HG03378 (cell line): Measurements from ENCODE around the gene VAMP2.
"Not testable (repeated sequence)": the region's sequence is repeated elsewhere in the genome, so short reads cannot be mapped to it uniquely, and the experiment has no call there.

Experiments
- ATAC-seq: cut with Tn5 transposase; IDR thresholded peaks from one replicate; pipeline ENCODE4 v1.9.1; 2021; ENCODE audit warnings: mild to moderate bottlenecking, moderate library complexity; ENCODE audit not compliant: unreplicated experiment

VAMP2 gene

DNA sequence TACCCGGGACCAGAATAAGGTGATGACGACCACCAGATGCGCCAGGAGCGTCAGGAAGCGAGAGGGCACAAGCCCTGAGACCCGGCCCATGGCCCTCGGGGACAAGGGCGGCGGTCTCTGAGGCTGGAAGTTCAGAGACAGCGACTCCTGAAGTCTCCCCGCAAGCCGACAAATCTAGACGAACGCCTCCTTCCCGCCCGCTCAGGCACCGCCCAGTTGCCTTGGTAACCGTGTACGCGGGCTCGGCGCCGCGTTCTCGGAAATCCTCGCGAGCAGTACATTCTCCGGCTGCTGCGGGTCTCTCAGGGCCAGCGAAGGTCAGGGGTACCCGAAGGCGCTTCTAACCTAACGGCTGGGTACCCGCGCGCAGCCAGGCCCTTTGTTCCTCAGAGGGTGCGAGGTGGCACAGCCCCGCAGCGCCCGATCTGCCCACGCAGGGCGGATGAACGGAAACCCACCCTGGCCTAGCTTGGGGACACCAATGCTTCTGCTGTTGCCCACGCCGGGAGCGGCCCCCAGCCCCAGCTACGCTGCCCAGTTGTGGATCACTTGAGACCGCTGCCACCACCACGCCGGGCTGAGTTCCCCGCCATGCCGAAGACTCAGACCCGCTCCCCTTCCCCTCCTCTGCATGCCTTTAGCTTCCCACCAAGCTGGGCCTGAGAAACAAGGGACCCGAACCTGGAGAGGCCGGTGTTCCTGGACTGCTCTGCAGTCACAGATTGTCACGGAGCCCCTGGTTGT, 13.6 kb upstream of the VAMP2 start, which contains the start of gene TMEM107:
TMEM107 (minus strand) TSS at position 184 of the 744 bp plus-strand sequence; CDS start at position 90, 94 bp downstream.
- ATAC-seq: no peak

DNA sequence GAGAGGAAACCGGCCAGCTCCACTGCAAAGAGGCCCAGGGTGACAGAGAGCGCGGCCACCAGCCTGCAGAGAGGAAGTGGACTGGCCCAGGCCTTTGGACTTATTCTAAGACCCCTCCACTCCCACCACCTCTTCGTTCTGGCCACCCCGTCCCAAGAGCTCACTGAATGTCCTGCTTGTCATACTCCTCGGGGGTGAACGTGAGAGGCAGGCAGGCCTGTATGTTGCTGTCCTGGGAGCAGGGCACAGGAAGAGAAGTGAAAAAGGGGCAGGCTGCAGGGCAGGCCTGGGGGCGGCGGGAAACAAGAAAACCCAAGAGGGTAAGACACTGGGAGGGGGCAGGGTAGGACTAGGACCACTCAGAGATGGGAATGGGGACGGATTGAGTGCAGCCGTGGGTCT, 13.0 kb upstream of the VAMP2 start:
- ATAC-seq: no peak

DNA sequence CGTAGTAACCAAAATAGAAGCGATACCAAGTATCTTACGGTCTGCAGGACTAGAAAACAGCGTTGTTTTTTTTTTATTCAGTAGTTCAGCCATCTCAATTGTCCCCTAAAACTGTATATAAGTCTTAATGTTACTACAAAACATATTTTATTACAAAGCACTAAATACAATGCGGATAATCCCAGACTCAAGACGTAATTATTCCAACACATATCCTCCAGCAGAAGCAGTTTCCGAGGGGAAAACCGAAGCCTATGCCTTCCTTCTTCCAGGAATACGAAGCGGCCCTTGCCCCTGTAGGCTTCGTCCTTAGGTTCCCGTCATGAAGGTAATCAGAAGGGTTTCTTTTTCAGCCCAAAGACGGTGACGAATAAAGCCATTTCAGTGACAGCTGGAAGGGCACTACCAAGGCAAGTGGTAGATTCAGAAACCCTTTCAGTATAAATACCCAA, 11.1 kb upstream of the VAMP2 start:
- ATAC-seq: no peak

DNA sequence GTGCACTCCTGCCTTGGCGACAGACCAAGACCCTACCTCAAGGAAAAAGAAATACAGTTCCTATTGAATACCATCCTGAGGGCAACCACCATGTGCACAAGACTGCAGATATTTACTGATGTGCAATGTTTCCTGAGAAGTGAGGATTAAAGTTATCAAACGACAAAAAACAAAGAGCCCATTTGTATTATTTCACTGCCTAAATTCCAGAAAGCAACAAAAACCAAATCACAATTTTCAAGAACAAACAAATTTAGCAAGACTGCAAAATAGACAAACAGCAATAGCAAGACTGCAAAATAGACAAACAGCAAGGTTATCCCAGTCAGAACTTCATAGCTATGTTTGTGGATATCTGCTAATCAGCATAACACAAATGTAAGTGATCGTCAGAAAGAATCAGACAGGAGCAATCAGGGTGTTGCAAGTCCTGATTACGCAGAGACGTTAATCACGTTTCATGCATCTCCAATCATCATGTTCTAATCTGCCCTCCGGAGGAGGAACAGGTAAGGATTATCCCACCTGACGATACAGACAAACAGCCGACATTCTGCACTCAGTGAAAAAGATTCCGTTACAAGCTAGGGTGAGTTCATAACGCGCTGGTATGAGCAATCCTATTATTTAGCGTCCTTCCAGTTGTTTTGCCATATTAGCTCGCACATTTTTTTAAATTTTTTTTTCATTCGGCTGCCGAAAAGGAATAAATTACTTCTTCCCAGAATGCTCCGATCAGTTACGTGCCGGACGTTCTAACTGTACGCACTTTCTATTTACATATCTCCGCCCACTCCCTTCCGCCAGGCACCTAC, 10.5 kb upstream of the VAMP2 start:
- peak; percentile 72 for ATAC-seq

DNA sequence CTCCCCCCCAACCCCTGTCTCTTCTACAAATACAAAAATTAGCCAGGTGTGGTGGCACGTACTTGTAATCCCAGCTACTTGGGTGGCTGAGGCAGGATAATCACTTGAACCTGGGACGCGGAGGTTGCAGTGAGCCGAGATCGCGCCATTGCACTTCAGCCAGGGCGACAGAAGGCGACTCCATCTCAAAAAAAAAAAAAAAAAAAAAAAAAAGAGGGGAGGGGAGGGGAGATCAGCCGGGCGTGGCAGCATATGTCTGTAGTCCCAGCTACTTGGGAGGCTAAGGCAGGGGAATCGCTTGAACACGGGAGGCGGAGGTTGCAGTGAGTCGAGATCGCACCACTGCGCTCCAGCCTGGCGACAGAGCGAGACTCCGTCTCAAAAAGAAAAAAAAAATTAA, 7.4 kb upstream of the VAMP2 start:
- ATAC-seq: not testable (repeated sequence)

DNA sequence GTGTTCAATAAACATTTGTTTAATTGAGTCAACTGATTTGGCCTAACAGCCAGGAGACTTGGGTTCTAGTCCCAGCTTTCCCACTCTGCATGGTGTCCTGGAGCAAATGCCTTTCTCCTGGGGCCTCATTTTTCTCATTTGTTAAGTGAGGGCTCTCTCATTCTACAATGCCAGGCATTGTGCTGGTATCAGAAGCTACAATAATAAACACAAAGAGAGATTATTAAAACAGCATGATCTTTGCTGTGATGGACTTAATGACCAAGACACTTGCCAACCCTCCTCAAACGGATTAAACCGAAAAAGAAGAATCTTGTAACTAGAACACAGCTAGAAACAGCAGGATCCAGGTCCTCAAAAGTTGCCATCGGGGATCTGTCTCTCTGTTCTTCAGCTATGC, 4.8 kb upstream of the VAMP2 start:
- ATAC-seq: no peak

DNA sequence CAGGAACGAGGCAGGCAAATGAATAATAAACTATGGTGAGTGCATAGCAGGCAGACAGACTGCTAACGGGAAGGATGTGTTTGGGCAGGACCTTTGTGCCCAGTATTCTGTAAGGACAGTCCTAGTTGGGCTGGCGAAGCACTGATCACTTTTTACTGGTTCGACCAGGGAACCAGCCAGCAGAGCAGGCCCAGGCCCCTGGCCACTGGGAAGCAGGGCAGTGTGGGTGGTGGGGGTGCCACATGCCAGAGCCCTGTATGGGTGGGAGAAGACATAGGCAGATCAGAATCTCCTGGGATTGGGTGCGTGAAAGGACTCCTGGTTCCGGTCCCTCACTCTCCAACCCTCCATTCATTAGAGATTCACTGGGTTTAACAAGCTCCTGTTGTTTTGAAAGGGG, 4.0 kb upstream of the VAMP2 start:
- no peak for ATAC-seq

DNA sequence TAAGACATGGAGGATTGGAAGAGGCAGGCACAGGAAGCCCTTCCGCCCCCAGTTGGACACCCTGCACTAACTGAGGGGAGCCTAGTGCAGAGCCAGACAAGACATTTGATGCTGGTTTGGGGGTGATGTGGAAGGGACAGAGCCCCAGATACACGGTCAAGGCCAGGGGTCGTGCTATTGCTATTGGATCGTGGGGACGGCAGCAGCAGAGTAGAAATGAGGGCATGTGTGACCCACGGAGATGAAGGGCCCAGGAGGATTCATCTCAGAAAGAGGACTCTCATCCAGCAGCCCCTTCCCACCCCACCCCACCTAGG, 2.0 kb upstream of the VAMP2 start:
- no peak for ATAC-seq

DNA sequence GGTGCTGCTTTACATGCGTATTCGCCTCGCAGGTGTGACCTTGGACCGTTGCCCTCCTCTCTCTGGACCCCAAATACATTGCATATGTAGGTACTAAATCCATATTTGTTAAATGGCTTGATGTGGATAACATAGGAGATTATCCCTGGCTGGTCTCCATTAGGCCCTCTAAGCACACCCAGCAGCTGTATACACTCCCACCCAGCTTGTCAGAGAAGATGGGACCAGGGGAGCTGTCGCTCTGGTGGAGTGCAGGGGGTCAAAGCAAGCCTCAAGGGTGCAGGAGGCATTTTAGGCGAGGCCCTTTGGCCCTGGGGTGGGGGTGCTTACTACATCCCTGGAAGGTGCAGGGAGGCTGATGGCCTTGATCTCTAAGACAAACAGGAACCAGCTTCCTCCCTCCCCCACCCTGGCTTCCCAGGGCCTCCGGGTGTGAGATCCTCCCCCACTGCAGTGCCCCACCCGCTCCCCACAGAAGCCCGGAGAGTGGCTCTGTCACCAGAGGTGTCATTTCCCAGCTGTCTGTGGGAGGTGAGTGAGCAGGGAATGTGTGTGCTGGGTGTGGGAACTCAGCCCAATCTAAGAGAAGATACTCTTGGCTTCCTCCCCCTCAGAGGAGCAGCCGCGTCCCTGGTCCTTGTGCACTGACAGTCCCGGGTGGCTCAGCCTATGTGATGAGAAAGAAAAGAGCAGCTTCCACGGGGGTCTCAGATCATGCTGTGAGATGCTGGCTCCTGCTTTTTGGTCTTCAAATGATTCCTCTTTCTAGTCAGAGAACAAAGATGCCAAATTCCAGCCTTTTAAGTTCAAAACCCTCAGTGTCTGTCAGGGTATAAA, 1.4 kb upstream of the VAMP2 start:
- ATAC-seq: no peak

DNA sequence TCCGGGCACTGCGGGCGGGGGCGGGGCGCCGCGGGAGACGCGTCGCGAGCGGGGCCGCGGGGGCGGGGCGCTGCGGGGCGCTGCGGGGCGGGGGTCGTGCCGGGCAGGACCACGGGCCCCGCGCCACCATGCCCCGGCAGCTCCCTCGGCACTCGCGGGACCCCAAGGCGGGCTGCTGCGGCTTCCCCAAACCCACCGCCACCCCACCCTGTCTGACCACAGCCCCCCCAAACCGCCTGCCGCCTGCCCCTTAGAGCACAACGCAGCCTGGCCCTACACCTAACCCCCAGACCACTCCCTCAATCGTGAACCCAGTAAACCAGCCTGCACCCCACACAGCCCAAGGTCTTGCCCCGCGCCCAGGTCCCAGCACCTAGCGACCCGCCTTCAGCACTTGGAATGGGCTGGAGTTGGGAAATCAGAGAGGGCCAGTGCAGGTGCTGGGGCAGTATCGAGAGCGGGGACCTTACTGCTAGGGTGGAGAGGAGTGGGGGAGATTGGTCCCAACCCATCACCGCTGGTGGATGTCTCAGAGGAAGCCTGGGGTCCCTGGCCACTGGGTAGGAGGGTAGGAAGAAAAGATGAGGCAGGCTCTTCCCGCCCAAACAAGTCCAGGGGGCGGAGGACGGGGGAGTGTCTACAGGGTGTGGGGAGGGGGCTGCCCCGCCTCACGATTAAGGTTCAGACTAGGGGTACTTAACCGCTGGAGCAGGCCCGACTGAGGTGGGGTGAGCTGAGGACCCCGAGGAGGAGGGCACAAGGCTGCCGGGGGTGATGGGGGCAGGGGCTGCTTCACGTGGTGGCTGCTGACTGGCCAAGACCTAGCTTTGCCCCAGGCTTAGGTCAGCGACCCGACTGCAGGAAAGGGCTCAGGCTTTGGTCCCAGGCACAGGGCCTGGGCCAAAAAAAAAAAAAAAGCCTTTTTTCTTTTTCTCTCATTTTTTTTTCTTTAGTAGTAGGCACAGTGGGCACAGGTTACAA, 539 bp upstream of the VAMP2 start:
- no peak for ATAC-seq

DNA sequence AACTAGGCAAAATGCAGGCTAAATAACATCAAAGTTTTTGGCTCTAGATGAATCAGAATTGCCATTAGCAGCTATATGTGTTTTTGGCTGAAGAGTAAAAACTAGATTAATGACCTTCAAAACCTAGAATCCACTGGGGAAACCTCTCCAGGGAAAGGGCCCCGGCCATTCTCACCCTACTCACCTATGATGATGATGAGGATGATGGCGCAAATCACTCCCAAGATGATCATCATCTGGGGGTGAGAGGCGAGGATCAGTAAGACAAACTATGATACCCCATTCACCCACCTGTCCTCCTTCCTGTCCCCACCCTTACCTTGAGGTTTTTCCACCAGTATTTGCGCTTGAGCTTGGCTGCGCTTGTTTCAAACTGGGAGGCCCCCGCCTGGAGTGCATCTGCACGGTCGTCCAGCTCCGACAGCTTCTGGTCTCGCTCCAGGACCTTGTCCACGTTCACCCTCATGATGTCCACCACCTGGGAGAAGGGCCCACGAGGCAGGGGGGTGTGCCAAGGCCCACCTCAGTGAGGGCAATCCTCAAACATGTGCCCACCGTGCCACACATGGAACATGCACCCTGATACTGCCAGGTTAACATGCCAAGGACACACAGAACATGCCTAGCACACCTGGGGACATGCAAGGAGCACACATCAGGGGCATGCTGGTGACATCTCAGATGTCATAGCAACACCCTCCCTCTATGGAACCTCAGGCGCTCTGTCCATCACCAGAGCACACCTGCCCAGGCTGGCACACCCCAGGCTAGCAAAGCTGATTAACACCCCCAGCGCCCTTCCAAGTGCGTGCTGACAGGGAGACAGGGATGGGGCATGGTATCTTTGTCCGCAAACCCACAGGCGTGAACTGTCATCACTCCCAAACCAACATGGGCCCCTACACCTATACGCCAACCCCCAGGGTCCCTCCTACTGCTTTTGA, 1.2 kb downstream of the VAMP2 start:
- ATAC-seq: no peak

DNA sequence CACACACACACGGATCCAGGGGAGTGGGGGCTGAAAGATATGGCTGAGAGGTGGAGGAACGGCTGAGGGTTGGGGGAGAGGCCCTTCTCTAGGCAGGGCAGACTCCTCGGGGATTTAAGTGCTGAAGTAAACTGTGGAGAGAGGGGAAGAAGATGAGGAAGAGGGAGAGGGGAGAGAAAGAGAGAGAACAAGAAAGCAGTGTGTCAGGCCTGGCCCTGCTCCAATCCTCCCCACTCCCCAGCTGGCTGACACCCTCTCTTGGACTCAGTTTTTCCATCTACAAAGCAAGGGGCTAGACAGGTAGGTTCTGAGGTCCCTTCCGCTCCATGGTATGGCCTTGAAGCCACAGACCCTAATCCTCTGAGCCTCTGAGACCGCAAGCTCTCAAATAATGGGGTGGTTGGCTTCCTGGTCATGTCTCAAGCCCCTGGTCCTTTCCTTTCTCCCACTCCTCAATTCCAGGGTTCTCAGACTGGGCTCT, 2.0 kb downstream of the VAMP2 start:
- no peak for ATAC-seq

DNA sequence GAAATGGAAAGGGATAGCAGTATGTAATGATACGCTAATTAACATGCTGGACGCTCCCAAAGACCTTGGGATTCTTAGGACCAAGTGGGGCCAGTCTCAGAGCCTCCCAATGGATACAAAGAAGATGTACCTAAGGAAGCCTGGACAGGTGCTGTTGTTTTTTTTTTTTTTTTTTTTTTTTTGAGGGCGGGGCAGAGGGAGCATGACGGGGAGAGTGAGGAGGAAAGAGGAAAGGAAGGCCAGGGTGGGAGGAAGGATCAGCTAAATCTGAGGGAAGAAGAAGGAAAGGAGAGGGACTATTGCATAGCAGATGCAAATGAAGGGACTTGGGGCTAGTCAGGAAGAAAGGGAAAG, 2.5 kb downstream of the VAMP2 start:
- ATAC-seq: no peak

DNA sequence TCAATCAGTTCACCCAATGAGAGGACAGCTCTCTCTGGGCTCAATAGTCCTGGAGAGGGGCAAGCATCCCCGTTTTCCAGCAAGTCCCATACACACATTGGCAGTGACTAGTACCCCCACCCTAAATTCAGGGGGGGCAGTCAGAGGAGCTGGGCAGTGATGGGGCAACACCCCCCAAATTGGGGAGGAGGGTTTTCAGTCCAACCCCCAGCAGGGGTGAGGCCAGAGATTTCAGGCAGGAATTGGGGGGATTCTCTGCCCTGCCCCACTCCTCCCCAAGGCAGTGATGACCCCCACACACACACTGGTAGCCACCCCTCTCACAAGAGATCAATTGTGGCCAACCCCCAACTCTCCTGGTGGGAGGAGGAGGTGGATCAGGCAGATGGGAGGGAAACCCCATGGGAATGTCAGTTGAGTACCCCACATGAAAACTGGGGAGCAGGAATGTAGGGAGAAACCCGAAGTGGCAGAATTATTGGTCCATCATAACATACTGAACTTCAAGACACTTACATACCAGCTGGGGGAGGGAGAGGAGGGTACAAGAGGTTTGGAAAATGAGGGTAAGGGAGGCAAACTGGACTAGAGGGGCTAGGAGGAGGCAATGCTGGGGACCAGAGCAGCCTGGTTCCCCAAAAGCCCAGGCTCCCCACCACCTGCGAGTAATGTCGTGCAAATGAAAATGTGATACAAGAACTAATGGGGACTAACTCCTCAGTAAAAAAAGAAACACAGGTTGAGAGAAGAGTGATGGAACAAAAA, 3.1 kb downstream of the VAMP2 start:
- ATAC-seq: no peak

DNA sequence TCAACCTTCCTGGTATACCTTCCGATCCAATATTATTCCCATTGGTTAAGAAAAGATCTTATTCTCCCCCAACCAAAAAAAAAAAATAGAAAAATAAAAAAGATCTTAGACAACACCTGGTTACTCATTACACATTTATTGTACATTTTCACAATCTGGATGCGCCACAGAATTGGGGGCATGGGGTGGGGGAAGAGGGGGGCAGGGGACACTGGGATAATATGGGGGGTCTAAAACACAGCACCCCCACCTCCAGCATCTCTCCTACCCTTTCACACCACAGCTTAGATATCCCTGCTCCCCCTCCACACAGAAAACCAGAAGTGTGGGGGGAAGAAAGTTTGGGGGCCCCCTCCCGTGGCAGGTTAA, 3.7 kb downstream of the VAMP2 start:
- no peak for ATAC-seq

DNA sequence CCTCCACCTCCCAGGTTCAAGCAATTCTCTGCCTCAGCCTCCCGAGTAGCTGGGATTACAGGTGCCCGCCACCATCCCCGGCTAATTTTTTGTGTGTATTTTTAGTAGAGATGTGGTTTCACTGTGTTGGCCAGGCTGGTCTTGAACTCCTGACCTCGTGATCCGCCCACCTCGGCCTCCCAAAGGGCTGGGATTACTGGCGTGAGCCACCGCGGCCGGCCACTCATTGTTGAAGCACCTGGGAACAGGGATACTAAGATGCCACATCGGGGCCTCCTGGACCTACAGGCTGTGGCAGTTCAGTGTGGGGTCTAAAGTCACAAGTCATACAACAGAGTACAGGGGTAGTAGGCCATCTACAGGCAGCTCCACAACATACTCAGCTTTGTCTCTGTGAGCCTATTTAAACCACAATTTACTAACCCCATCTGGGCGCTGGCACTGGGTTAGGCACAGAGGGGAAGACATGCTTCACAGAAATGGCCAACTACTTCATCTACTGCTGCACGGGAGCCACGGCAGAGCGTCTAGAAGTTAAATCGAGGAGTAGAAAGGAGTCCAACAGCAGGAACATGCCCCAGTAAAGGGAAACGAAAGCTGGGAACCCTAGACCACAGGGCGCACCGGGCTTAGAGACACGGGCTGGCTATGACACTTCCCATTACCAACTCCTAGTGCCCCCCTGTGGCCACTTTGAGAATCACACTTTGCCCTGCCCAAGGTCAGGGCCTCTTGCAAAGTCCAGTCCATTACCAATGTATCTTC, 4.3 kb downstream of the VAMP2 start:
- no peak for ATAC-seq

DNA sequence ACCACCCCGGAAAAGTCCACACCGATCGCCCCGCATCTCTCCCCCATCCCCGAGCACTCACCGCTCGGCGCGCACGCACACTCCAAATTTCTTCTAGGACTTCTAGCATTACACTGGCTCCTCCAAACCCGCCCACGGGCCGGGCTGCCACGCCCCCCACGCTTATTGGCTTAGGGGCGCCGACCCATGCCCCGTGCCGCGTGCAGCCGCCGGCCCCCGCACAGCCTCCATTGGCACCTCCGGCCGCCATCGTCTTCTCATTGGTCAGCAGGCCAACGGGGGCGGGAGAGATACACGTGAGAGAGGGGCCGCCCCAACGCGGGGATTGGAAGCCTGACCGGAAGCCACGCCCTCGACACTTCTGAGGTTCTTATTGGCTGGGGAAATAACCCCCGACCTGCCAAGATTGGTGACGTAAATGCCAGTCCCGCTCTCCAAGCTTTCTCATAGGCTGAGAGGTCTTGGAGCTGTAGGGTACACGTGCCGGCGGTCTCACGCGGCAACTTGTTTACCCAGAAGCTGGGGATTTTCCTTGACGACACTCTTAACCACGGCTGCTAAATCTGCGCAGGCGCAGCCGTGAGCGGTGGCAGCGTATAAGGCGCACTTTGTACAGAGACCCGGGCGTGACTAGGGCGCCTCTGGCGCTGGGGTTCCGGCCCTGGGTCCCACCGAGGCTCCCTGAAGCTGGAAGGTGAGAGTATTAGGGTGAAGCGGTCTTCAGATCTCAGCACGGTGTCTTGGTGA, 6.3 kb downstream of the VAMP2 start:
- peak; percentile 75 for ATAC-seq
